B cell (primary cell): ENCODE measurements around the gene CALM1. TPM values are rescaled to one million over a fixed set of nuclear protein-coding genes. Genes with fewer than 3 reads are reported as not detected.

ENCODE experiments used
- ATAC-seq: fragments of 200-7000 bp; cut with Tn5 transposase; one replicate; pipeline ENCODE4 v1.10.0; 2021; ENCODE audit warnings: low read depth, mild to moderate bottlenecking, moderate number of reproducible peaks, moderate library complexity
- CTCF ChIA-PET: fragments of 350-600 bp; sonication (Branson Sonifier 250); formaldehyde crosslinking; loops from one replicate; lab custom pipeline; 2021; ENCODE audit warnings: antibody characterized with exemption, inconsistent platforms; lab: Charles Lee
- POLR2A ChIA-PET: fragments of 350-600 bp; sonication (Branson Sonifier 250); formaldehyde crosslinking; loops from one replicate; lab custom pipeline; 2021; ENCODE audit warnings: antibody characterized with exemption; lab: Charles Lee
- DNase-seq: peaks from one replicate; pipeline ENCODE4 v3.0.0; 2013
- H2AFZ ChIP-seq: 2 replicates; pipeline ENCODE4 v1.6.1; 2012; ENCODE audit warnings: mild to moderate bottlenecking, low read depth, low read length; ENCODE audit not compliant: insufficient read depth, poor library complexity, severe bottlenecking
- H3K27ac ChIP-seq, 2 donors: 1 replicate in 1 of 2; 2 replicates in 1 of 2; pipeline ENCODE4 v1.5.1; 2012 to 2013; ENCODE audit warnings: low read length in 2 of 2, mild to moderate bottlenecking in 2 of 2, moderate library complexity in 1 of 2
- H3K27me3 ChIP-seq, 4 experiments: fragments of 200-600 bp in 1 of 4; sonication (generic) in 1 of 4; replicated peaks in 1 of 4; 1 replicate in 2 of 4; 2 replicates in 2 of 4; pipeline versions ENCODE4 v1.6.1 to v1.7.0; 2013 to 2016; ENCODE audit warnings: low read length in 3 of 4, mild to moderate bottlenecking in 2 of 4, mixed read lengths in 1 of 4, moderate library complexity in 1 of 4; ENCODE audit not compliant: insufficient read depth in 4 of 4, control insufficient read depth in 3 of 4; ENCODE audit errors: control extremely low read depth in 1 of 4
- H3K36me3 ChIP-seq, 2 experiments: replicated peaks in 1 of 2; 1 replicate in 1 of 2; 2 replicates in 1 of 2; pipeline versions ENCODE4 v1.6.1 to v1.7.1; 2013; ENCODE audit warnings: low read length in 1 of 2; ENCODE audit not compliant: insufficient read depth in 2 of 2, control insufficient read depth in 1 of 2; ENCODE audit errors: control extremely low read depth in 1 of 2, extremely low read depth in 1 of 2
- H3K4me1 ChIP-seq, 2 donors: fragments of 200-600 bp in 1 of 2; sonication (generic) in 1 of 2; 1 replicate in 1 of 2; 2 replicates in 1 of 2; pipeline versions ENCODE4 v1.5.1 to v1.6.1; 2013 to 2017; ENCODE audit warnings: low read length in 2 of 2; ENCODE audit not compliant: control insufficient read depth in 2 of 2, insufficient read depth in 2 of 2
- H3K4me2 ChIP-seq: replicated peaks from 2 replicates; pipeline ENCODE3; 2012; ENCODE audit warnings: mild to moderate bottlenecking, low read depth, low read length; ENCODE audit not compliant: poor library complexity, severe bottlenecking
- H3K4me3 ChIP-seq, 5 experiments: fragments of 200-600 bp in 1 of 5; sonication (generic) in 1 of 5; 1 replicate in 3 of 5; 2 replicates in 2 of 5; pipeline versions ENCODE4 v1.5.1 to v1.7.0; 2011 to 2016; ENCODE audit warnings: low read length in 4 of 5, mild to moderate bottlenecking in 4 of 5, low read depth in 2 of 5, control low read depth in 1 of 5, moderate library complexity in 1 of 5; ENCODE audit not compliant: insufficient read depth in 1 of 5; ENCODE audit errors: control extremely low read depth in 1 of 5, extremely low read depth in 1 of 5
- H3K79me2 ChIP-seq: fragments of 200-600 bp; sonication (generic); one replicate; pipeline ENCODE4 v1.6.0; 2016; ENCODE audit warnings: low read length; ENCODE audit not compliant: control insufficient read depth, insufficient read depth
- H3K9ac ChIP-seq: fragments of 200-600 bp; sonication (generic); 2 replicates; pipeline ENCODE4 v1.6.1; 2017; ENCODE audit warnings: mild to moderate bottlenecking, low read length, moderate library complexity
- H3K9me3 ChIP-seq, 3 donors: one replicate each; pipeline versions ENCODE4 v1.6.1 to v1.7.1; 2013; ENCODE audit warnings: low read length in 2 of 3; ENCODE audit not compliant: control insufficient read depth in 2 of 3, insufficient read depth in 1 of 3; ENCODE audit errors: control extremely low read depth in 1 of 3
- H4K20me1 ChIP-seq: 2 replicates; pipeline ENCODE4 v1.6.0; 2012; ENCODE audit warnings: mild to moderate bottlenecking, low read length; ENCODE audit not compliant: insufficient read depth, control insufficient read depth, poor library complexity, severe bottlenecking
- H3K27ac Mint-ChIP-seq: one replicate; pipeline ENCODE4 v1.8.0; 2021; ENCODE audit warnings: mixed read lengths
- H3K27me3 Mint-ChIP-seq: one replicate; pipeline ENCODE4 v1.8.0; 2021; ENCODE audit warnings: mixed read lengths
- H3K4me1 Mint-ChIP-seq: one replicate; pipeline ENCODE4 v1.8.0; 2021; ENCODE audit warnings: mixed read lengths
- H3K4me3 Mint-ChIP-seq: one replicate; pipeline ENCODE4 v1.8.0; 2021; ENCODE audit warnings: mixed read lengths
- H3K9me3 Mint-ChIP-seq: one replicate; pipeline ENCODE4 v1.8.0; 2022; ENCODE audit warnings: mixed read lengths; ENCODE audit not compliant: insufficient read depth
- EZH2 ChIP-seq: IDR thresholded peaks from 2 replicates; pipeline ENCODE4 v1.6.1; 2012; ENCODE audit warnings: borderline replicate concordance, low read depth, mild to moderate bottlenecking, moderate library complexity, low read length; ENCODE audit not compliant: insufficient read depth, poor library complexity, severe bottlenecking
- WGBS: methylation state at CpG from one replicate; pipeline ENCODE4 v1.1.5; 2013; ENCODE audit warnings: missing lambda C conversion rate; ENCODE audit not compliant: insufficient coverage; 5-methylcytosine and 5-hydroxymethylcytosine counted together
- intact Hi-C: fragments of 100-400 bp; cut with micrococcal nuclease; formaldehyde crosslinking; loops from one replicate; pipeline ENCODE4 v1.10.0; 2022
- polyA plus RNA-seq: library from polyadenylated mRNA; depleted of rRNA; stranded (reverse); fragments of >200 nt; gene quantifications from 2 replicates; pipeline ENCODE4 v1.2.3, GENCODE V29; 2012
- total RNA-seq, 2 donors: library from RNA; stranded (reverse); fragments of 120-200 nt in 1 of 2; gene quantifications; 1 replicate in 1 of 2; 2 replicates in 1 of 2; pipeline versions ENCODE4 v1.2.3 to v1.2.4, GENCODE V29; 2013 to 2022
- TF ChIP-seq, protein P1 (sequence below): fragments of 200-600 bp; IDR thresholded peaks from one replicate; pipeline ENCODE4 v1.8.0; 2022; ENCODE audit warnings: antibody characterized with exemption, mild to moderate bottlenecking

CALM1 gene
- total and polyA plus RNA-seq, 2 donors (not counting 1 experiment from before 2014, with no cell fraction given), result 264 to 267 TPM

DNA sequence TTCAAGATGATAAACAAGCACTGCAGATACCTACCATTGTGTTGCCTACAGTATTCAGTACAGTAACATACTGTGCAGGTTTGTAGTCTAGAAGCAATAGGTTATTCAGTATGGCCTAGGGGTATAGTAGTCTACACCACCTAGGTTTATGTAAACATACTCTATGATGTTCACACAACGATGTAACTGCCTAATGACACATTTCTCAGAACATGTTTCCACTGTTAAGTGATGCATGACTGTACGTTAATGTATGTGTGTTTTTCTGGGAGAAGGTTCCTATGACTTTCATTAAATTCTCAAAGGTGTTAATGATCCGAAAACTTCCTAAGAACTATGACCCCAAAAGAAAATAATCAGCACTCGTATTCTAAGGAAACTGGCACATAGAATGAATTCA lies 20.9 kb upstream of the CALM1 start:
- H3K4me3 ChIP-seq, result no peak overlapping the region
- H3K36me3 ChIP-seq, result no peaks in the 10 kb centered on the region
- no peak for TF ChIP-seq EZH2
- TF ChIP-seq, protein P1, sequence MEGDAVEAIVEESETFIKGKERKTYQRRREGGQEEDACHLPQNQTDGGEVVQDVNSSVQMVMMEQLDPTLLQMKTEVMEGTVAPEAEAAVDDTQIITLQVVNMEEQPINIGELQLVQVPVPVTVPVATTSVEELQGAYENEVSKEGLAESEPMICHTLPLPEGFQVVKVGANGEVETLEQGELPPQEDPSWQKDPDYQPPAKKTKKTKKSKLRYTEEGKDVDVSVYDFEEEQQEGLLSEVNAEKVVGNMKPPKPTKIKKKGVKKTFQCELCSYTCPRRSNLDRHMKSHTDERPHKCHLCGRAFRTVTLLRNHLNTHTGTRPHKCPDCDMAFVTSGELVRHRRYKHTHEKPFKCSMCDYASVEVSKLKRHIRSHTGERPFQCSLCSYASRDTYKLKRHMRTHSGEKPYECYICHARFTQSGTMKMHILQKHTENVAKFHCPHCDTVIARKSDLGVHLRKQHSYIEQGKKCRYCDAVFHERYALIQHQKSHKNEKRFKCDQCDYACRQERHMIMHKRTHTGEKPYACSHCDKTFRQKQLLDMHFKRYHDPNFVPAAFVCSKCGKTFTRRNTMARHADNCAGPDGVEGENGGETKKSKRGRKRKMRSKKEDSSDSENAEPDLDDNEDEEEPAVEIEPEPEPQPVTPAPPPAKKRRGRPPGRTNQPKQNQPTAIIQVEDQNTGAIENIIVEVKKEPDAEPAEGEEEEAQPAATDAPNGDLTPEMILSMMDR, result no peak
- POLR2A ChIA-PET, result no interaction called here
- H3K4me1 Mint-ChIP-seq, result no peaks in the 10 kb centered on the region
- H3K9me3 ChIP-seq, result no peaks in the 10 kb centered on the region
- no peak overlapping the region for H3K27ac ChIP-seq
- no peak overlapping the region for H3K4me3 Mint-ChIP-seq
- ATAC-seq (no peak), DNase-seq (no peak)
- CTCF ChIA-PET, result no interaction called here
- H4K20me1 ChIP-seq, result no peaks in the 10 kb centered on the region
- no peak overlapping the region for H3K9ac ChIP-seq
- no peak overlapping the region for H3K27ac Mint-ChIP-seq
- intact Hi-C loops, result no loop called here
- no peaks in the 10 kb centered on the region for H3K4me1 ChIP-seq
- H3K9me3 Mint-ChIP-seq, result no peaks in the 10 kb centered on the region
- H3K79me2 ChIP-seq, result no peaks in the 10 kb centered on the region
- peaks cover 6% of the 10 kb centered on the region for H3K27me3 Mint-ChIP-seq
- WGBS, result no CpG with 5 or more reads among the region's 4 CpGs
- H3K27me3 ChIP-seq, result no peaks in the 10 kb centered on the region
- no peak overlapping the region for H3K4me2 ChIP-seq
- no peak overlapping the region for H2AFZ ChIP-seq

DNA sequence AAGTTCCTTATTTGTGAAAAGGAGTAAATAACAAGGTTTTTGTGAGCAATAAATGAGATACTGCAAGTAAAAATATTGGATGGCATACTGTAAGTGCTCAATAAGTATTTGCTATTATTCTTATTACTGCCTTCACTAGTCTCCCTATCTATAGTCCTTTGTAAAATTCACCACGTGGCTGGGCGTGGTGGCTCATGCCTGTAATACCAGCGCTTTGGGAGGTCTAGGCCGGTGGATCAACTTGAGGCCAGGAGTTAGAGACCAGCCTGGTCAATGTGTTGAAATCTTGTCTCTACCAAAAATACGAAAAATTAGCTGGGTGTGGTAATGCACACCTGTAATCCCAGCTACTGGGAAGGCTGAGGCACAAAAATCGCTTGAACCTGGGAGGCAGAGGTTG lies 18.6 kb upstream of the CALM1 start:
- H3K4me3 ChIP-seq, result no peak overlapping the region
- H3K4me1 ChIP-seq, result peaks cover 7 to 11% of the 10 kb centered on the region in 2 donors
- Mint-ChIP-seq H3K27ac (no peak overlapping the region), H3K4me3 (no peak overlapping the region), H3K9me3 (no peaks in the 10 kb centered on the region), H3K4me1 (peaks cover 2% of the 10 kb centered on the region), H3K27me3 (peaks cover 2% of the 10 kb centered on the region)
- POLR2A ChIA-PET, result no interaction called here
- 88% methylated on average over 4 of the region's 6 CpGs for WGBS
- no peak overlapping the region for H3K4me2 ChIP-seq
- DNase-seq (no peak), ATAC-seq (no peak)
- H3K36me3 ChIP-seq, result no peaks in the 10 kb centered on the region
- TF ChIP-seq, protein P1, result no peak
- TF ChIP-seq EZH2, result no peak
- H3K9me3 ChIP-seq, result no peaks in the 10 kb centered on the region
- intact Hi-C loops, result no loop called here
- no peak overlapping the region for H2AFZ ChIP-seq
- CTCF ChIA-PET, result interaction anchor here (0.7 to 1.6 kb wide), 2 partner anchors 22 to 87 kb away, joined by 3 read pairs; no protein-coding TSS in a partner anchor
- no peaks in the 10 kb centered on the region for H3K27me3 ChIP-seq
- H3K79me2 ChIP-seq, result peaks cover 4% of the 10 kb centered on the region
- no peaks in the 10 kb centered on the region for H4K20me1 ChIP-seq
- H3K9ac ChIP-seq, result no peak overlapping the region
- no peak overlapping the region for H3K27ac ChIP-seq
